Stimulated activated CD4-positive, alpha-beta T cell treated with anti-CD3 and anti-CD28 coated beads, Interleukin-2, amount 100 ng/mL, for 24 hours (primary cell): ENCODE measurements around the gene RNF19B.
"Not testable (repeated sequence)": the region's sequence is repeated elsewhere in the genome, so short reads cannot be mapped to it uniquely, and the experiment has no call there.

Experiments
- DNase-seq, 2 donors: peaks; one replicate each; pipeline ENCODE4 v3.0.0-alpha.2; 2020

Gene RNF19B

DNA sequence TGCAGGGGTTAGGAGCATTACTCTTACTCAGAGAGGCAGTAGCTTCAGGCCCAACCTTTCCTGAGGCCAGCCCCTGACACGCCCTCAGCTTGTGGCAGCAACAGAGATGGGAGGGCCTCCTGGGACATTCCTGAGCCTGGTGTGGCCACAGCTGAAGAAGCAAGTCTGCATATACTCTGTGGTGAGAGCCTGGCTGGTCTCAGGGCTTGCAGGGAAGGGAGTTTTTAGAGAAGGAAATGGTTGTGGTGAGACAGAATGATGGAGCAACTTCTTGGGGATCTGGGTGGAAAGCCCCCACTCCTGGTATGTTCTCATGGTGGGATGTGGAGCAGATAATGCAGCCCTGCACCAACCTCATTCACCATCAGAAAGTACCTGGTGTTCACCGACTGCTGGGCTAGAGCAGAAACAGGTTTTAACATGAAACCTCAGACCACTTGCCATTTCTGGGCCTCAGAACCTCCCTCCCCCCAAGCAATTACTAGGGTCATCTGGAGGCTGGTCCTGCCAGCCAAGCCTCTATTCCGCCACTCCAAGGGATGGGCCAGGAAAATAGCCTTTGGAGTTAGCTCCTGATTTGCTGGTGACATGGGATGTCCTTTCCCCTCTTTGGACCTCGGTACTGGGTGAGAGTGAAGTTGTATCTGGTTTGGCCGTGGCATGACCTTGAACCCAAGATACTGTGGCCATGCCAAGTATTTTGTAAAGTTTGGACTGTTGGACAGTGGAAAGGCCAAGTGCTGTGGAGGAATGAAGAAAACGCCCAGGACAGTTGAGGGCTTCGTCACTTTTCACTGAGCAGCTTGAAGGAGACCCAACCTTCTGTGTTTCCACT is 28.1 kb upstream of the RNF19B start:
- DNase-seq, result peak; percentile 61 to 69

DNA sequence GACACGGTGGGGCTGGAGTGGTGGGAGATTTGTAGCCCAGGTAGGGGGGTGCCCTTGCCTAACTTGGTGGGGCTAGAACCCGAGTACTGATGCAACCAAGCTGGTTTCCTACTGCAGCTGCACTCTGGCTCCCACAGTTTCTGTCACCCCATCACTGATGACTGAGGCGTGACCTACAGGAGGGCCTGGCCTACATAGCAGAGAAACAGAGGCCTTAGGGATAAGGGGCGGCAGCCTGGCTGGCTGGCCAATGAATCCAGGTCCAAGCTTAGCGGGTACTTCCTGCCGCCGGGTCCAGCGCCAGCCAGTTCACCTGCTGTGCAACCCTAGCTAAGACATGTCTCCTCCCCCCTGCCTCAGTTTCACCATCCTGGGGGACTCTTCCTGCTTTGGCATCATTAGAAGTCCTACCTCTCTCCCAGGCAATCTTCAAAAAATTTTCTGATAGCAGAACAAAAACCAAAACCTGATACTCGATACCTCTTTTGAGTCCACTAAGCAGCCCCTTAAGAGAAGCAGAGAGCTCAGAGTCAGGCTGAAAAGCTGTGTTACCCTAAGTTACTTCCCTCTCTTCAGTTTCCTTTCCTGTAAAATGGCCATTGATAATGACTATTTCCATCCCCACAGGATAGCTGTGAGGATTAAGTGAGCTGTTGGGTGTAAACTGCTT is 27.3 kb upstream of the RNF19B start:
- DNase-seq, result no peak

DNA sequence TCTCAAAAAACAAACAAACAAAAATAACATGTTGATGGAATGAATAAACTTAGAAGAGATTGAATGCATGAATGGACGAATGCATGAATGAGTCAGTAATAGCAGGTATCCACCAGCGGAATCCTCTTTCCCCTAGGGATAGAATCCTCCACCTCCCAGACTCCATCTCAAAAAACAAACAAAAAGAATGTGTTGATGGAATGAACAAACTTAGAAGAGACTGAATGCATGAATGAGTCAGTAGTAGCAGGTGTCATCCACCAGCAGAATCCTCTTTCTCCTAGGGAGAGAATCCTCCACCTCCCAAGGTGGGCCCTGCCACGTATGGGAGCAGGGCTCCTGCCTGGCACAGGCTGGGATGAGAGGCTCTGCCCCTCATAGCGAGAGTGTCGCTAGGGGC is 26.8 kb upstream of the RNF19B start:
- no peak for DNase-seq

DNA sequence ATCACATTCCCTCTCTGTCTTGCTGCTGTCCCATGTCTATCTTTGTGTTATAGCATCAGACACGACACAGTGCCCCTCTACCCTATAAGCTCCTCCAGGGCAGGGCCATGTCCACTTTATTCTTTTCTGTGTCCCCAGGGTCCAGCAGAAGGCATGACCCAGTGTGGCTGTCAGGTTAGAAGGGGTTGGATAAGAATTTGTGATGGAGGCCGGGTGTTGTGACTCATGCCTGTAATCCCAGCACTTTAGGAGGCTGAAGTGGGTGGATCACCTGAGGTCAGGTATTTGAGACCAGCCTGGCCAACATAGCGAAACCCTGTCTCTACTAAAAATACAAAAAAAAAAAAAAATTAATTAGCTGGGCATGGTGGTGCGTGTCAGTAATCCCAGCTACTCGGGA is 26.3 kb upstream of the RNF19B start:
- DNase-seq, result no peak

DNA sequence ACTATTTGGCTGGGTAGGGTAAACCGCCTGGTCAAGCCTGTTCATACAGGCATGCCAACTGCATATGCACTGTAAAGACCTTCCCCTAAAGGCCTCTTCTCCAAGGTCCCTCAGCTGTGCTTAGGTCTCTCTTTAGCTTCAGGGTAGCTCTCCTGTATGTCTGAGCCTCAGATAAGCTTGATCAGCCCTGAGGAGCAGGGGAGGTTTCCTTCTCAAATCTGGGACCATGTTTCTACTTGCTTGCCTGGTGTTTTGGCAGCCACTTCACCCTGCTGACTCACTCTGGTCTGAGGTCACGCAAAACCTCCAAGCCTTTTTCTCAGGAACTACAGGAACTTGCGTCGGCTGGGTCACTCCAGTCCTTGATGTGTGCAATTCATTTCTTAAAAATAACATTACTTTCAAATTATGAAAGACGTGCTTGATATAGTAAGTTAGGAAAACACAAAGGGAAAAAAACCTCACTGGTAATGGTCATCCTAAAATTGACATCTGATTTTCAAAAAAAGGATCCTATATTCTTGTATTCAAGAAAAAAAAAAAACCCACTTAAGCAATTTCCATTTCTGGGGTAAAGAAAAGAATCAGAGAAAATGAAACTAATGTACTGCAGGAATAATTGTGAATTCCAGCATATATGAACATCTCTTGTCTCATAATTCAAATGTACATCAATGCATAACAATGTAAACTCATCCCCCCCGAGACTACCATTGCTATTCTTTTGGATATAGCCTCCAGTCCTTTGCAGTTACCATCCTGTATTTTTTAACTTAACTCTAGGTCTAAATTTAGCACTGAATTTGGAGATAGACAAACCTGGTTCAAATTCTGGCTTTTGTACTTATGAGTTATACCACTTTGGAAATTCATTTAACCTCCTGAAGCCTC is 24.8 kb upstream of the RNF19B start:
- peak; percentile 40 to 54 for DNase-seq

DNA sequence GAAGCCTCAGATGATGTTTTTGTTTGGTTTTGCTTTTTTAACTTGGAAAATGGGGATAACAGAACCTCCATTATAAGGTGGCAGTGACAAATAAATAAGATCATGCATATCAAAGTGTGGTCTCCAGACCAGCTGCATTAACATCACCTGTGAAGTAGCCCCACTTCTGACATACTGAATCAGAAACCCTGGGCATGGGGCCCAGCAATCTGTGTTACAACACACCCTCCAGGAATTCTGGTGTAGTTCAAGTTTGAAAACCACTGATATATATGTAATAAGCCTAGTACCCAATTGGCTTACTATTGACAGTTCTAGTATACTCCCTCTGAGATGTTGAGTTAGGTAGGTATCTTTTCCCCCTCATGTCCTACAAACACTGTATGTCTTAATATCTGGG is 24.1 kb upstream of the RNF19B start:
- no peak for DNase-seq

DNA sequence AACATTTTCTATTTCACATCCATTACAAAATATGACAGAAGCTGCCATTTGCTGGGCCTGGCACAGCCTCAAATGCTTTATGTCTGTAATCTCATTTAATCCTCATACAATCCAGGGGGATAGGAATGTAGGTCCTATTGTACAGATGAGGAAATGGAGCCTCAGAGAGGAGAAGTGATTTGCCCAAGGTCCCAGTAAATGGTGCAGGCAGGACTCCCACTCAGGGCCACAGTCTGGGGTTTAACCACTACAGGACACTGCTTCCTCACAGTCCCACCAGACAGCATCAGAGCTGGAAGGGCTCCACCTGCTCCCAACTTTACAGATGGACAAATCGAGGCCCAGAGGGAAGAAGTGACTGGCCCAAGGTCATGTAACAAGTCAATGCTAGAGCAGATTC is 20.6 kb upstream of the RNF19B start:
- DNase-seq, result no peak

DNA sequence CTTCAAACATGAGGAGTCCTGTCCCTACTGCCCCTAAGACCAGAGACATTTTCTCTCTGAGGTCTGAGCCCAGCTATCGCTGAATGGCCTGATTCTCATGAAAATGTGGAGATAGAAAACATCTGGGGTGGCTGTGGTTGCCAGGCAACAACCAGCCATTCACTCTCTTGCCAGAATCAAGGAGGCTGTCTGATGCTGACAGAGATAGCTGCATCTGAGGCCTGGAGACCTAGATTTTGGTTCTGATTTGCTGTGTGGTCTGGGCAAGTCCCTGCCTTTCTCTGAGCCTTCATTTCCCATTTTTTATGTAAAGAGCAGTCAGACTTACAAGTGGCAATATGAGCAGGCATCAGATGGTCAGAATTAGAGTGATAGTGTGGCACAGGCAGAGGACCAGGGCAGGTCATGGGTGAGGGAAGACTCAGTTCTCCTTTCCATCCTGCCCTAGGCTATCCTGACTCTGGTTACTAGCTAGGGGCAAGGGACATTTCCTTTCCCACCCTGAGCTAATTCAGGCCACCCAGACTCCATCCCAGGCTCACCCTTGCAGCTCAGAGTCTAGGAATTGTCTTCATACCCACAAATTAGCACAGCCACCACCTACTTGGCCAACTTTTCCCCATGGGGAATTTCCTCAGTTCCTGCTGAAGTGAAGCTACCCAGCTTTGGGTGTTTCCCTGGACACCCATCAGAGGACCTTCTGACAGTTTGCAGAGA is 20.0 kb upstream of the RNF19B start:
- peak in 1 of 2 donors; percentile 26 for DNase-seq

DNA sequence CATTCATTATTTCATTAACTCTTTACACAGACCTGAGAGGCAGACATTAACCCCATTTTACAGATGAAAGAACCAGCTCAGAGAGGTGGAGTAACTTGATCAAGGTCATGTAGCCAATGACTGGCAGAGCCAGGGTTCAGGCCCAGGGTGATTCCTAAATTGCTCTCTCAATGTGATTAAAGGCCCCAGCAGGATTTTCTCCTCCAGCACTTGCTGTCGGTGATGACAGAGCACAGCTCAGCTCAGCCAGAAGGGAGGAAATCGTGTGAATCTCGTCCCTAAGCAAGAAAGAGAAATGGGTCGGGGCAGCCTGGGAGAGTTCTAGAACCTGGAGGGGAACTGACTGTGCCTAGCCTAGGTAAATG is 19.5 kb upstream of the RNF19B start:
- no peak for DNase-seq

DNA sequence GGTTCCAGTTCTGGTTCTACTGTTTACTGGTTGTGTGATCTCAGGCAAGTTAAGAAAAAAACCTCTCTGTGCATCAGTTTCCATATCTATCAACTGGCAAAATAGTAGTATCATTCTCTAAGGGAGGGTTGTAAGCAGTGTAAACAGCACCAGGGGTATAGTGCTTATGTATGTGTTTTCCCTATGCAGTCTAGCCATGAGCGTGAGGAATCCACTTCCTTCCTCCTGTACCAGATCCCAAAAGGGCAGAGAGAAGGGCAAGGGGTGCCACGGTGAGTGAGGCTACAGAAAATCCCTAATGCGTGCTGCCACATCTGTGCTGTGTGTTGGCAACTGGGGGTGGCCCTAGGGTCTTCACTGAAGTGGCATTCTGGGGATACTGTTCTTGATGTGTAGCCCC is 18.4 kb upstream of the RNF19B start:
- no peak for DNase-seq

DNA sequence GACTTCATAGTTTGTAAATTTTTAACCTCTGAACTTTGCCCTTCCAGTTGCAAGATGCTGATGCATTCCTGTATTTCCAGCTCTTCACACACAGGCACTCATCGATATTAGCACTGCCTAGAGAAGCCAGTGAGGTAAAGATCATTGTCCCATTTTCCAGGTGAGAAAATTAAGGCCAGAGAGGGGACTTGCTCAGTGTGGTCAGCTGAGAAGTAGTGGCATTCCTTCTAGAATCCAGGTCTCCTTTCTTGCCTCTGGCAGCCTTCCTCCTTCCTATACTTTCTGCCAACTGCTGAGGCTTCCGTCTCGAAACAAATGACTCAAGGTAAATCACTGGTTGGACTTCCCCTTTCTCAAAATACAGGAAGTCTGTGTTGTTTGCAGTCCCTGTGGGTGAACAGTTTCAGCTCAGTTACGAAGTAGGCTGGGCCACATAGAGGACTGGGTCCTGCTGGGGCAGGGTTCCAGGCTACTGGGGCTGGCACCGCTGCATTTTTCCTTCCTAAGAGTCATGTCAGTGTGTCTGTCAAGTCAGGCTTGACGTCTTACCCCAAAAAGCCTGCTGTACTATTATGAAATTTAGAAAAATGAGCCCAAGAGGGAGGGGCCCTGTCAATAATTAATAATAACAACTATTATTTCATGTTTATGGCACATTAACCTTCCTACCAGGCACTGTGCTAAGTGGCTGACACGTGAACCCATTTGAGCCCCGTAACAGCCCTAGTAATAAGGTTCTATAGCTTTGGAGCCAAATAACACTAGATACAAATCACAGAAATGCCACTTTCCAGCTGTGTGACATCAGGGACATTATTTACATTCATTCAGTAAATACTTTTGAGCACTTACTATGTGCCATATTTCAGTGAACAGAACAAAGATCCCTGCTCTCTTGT is 16.6 kb upstream of the RNF19B start:
- DNase-seq, result peak; percentile 62 to 71

DNA sequence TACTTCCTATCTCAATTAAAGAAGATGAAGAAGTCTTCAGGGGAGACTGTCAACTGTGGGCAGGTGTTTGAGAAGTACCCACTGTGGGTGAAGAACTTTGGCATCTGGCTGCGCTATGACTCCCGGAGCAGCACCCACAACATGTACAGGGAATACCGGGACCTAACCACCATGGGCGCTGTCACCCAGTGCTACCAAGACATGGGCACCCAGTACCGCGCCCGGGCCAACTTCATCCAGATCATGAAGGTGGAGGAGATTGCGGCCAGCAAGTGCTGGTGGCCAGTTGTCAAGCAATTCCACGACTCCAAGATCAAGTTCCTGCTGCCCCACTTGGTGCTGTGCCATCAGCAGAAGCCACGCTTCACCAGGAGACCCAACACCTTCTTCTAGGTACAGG is 15.5 kb upstream of the RNF19B start:
- DNase-seq, result no peak

DNA sequence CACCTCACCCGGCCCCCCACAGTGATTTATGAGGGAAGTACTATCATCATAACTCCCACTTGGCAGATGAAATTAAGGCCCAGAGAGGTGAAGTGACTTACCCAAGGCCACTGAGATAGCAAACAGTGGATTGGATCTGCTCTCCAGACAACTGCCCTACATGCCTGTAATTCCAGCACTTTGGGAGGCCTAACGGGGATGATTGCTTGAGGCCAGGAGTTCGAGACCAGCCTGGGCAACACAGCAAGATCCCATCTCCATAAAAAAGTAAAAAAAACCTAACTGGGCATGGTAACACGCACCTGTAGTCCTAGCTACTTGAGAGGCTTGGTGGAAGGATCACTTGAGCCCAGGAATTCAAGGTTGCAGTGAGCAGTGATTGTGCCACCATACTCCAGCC is 14.2 kb upstream of the RNF19B start:
- no peak for DNase-seq

DNA sequence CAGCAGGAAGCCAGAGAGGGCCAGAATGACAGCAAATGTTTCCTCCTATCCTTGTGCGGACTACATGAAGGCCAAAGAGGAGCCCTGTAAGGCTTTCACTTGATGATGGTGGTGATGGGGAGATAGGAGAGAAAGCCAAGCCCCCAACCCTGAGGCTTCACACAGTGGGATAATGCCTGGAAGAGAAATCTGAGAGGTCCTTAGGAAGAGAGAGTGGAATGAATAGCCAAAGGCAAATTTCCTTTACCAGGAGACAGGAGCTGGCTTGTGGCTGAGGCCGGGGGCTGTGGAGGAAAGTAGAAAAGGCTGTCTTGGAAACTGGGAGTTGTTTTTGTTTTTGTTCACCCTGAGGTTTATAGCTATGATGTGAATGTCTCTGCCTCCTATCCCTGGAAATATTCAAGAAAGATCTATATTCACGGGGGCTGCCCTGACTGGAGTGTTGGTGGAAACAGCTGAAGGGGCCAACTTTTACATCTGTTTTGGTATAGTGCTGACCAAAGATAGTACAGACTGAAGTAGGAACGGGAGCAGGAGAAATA is 13.0 kb upstream of the RNF19B start:
- DNase-seq, result no peak

DNA sequence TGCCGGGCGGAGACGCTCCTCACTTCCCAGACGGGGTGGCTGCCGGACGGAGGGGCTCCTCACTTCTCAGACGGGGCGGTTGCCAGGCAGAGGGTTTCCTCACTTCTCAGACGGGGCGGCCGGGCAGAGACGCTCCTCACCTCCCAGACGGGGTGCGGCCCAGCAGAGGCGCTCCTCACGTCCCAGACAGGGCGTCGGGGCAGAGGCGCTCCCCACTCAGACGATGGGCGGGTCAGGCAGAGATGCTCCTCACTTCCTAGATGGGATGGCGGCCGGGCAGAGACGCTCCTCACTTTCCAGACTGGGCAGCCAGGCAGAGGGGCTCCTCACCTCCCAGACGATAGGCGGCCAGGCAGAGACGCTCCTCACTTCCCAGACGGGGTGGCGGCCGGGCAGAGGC is 10.4 kb upstream of the RNF19B start:
- not testable (repeated sequence) for DNase-seq

DNA sequence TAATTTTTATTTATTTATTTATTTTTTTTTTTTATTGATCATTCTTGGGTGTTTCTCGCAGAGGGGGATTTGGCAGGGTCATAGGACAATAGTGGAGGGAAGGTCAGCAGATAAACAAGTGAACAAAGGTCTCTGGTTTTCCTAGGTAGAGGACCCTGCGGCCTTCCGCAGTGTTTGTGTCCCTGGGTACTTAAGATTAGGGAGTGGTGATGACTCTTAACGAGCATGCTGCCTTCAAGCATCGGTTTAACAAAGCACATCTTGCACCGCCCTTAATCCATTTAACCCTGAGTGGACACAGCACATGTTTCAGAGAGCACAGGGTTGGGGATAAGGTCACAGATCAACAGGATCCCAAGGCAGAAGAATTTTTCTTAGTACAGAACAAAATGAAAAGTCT is 8.8 kb upstream of the RNF19B start:
- not testable (repeated sequence) for DNase-seq

DNA sequence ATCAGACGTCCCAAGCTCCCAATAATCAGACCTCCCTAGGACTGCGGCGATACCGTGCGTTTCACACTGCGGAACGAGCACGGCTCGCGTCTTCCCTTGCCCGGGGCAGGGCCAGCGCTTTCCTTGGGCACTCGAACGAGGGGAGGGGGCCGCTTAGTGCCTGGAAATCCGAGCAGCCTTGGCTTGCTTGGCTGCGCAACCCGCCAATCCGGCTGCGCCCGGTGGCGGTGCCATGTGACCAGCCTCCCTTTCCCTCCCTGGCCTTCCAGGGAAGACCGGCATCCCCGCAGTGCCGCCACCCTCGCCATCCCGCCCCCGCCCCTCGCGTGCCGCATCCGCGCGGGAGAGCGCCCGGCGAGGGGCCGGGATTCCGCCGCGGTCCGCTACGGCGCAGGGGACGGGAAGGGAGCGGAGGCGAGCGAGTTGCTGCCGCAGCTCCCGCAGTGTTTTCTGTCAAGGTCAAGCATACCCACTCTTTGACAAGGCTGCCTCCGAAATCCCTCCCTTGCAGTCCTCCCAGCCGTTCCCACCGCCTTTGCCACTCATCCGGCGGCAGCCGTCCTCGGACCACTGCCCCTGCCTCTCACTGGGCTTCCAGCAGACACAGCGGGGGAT is 8.3 kb upstream of the RNF19B start:
- no peak for DNase-seq

DNA sequence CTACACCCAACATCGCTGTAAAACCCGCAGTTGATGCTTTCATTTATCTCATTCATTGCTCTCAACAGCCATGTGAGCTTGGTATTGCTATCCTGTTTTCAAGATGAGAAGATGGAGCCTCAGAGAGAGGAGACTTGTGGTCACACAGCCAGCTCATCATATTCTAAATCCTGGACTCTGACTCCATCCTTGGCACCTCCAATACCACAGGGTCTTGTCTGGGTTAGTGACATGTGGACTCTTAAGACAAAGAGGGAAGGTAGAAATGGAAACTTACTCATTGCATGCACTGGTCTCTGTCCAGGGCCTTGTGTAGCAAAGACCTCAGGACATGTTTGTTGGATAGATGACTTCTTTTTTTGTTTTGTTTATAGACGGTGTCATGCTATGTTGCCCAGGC is 7.0 kb upstream of the RNF19B start:
- no peak for DNase-seq

DNA sequence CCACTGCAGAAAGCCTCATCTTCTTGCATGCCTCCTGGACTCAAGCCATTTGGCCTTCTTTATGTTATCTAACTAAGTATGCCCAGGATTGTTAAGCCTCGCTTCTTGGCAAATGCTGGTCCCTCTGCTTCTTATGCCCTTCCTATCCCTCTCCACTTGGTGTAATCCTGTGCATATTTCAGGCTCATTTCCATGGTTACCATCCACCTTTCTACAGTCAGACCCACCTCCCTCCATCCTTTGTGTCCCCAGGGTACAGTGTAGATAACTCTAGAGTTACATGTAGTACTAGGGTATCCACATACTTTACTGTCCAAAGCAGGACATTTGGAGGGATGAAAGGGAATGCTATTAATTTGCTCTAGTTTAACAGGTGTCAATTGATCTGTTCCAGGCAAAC is 6.5 kb upstream of the RNF19B start:
- DNase-seq, result no peak

DNA sequence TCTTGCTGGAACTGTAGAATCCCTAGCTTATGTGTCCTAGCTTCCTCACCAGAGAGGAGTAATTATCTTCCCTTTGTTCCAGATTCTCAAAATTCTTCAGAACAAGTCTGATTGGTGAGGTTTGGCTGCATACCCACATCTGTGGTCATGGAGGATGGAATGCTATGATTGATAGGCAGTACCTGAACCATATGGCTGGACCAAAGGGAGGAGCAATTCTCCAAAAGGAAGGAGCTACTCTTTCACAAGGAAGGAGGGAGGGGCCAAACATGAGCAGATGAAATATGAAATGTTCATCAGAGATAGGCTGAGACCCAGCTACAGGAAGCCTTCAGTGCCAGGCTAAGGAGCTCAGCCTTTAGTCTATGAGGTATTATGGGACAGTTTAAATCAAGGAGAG is 5.0 kb upstream of the RNF19B start:
- no peak for DNase-seq
